Astrocyte (in vitro differentiated cells and primary cell): ENCODE results near the gene DNAH14.
"Not testable (repeated sequence)": the region's sequence is repeated elsewhere in the genome, so short reads cannot be mapped to it uniquely, and the experiment has no call there.

Experiments used
- EZH2 ChIP-seq: IDR thresholded peaks from 2 replicates; pipeline ENCODE4 v1.6.1; 2012; ENCODE audit warnings: mild to moderate bottlenecking, low read length, inconsistent platforms; ENCODE audit not compliant: insufficient read depth
- TF ChIP-seq, protein P1 (sequence below): IDR thresholded peaks from 2 replicates; pipeline ENCODE4 v1.5.1; 2011; ENCODE audit warnings: low read depth, mild to moderate bottlenecking, inconsistent platforms, low read length, moderate library complexity; ENCODE audit not compliant: insufficient read depth

DNA sequence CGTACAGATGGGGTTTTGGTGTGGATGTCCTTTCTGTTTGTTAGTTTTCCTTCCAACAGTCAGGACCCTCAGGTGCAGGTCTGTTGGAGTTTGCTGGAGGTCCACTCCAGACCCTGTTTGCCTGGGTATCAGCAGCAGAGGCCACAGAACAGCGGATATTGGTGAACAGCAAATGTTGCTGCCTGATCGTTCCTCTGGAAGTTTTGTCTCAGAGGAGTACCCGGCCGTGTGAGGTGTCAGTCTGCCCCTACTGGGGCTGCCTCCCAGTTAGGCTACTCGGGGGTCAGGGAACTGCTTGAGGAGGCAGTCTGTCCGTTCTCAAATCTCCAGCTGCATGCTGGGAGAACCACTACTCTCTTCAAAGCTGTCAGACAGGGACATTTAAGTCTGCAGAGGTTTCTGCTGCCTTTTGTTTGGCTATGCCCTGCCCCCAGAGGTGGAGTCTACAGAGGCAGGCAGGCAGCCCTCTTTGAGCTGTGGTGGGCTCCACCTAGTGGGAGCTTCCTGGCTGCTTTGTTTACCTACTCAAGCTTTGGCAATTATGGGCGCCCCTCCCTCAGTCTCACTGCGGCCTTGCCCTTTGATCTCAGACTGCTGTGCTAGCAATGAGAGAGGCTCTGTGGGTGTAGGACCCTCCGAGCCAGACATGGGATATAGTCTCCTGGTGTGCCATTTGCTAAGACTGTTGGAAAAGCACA is 16.3 kb downstream of the DNAH14 start:
- TF ChIP-seq, protein P1, sequence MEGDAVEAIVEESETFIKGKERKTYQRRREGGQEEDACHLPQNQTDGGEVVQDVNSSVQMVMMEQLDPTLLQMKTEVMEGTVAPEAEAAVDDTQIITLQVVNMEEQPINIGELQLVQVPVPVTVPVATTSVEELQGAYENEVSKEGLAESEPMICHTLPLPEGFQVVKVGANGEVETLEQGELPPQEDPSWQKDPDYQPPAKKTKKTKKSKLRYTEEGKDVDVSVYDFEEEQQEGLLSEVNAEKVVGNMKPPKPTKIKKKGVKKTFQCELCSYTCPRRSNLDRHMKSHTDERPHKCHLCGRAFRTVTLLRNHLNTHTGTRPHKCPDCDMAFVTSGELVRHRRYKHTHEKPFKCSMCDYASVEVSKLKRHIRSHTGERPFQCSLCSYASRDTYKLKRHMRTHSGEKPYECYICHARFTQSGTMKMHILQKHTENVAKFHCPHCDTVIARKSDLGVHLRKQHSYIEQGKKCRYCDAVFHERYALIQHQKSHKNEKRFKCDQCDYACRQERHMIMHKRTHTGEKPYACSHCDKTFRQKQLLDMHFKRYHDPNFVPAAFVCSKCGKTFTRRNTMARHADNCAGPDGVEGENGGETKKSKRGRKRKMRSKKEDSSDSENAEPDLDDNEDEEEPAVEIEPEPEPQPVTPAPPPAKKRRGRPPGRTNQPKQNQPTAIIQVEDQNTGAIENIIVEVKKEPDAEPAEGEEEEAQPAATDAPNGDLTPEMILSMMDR: not testable (repeated sequence)
- not testable (repeated sequence) for TF ChIP-seq EZH2
